GM23338 (cell line): ENCODE data around the gene ZFYVE27.
"Not testable (repeated sequence)": the region's sequence is repeated elsewhere in the genome, so short reads cannot be mapped to it uniquely, and the experiment has no call there.

Experiments
- CREB1 ChIP-seq: fragments of 250-450 bp; sonication (Bioruptor Pico); IDR thresholded peaks from 2 replicates; pipeline ENCODE4 v1.5.0; 2020; ENCODE audit warnings: low read depth, mild to moderate bottlenecking, moderate library complexity
- CTCF ChIP-seq, 2 experiments: fragments of 200-600 bp in 1 of 2; sonication (generic) in 1 of 2; conservative IDR thresholded peaks; 2 replicates each; pipeline versions ENCODE4 v1.5.1 to v1.6.1; 2016 to 2017; ENCODE audit warnings: antibody characterized with exemption in 2 of 2, low read depth in 2 of 2, mild to moderate bottlenecking in 2 of 2, moderate library complexity in 1 of 2
- EZH2 ChIP-seq: fragments of 200-600 bp; sonication (generic); IDR thresholded peaks from one replicate; pipeline ENCODE4 v1.8.0; 2017; ENCODE audit warnings: antibody characterized with exemption, mild to moderate bottlenecking, low read depth; ENCODE audit not compliant: unreplicated experiment
- POLR2AphosphoS5 ChIP-seq: IDR thresholded peaks from 2 replicates; pipeline ENCODE4 v1.6.1; 2016; ENCODE audit warnings: antibody characterized with exemption, low read depth

- TF ChIP-seq CREB1; EZH2; POLR2AphosphoS5; CTCF (conservative IDR thresholded peaks at IDR 0.05; ENCODE audit: low read depth in 2 of 2): not testable (repeated sequence)
Observed at GRCh38 chr10:97698072-97698655, 38.8 kb upstream of the ZFYVE27 start.
